HG03460 (cell line): ENCODE measurements around the gene CDH4.

ENCODE experiments used
- ATAC-seq: cut with Tn5 transposase; IDR thresholded peaks from one replicate; pipeline ENCODE4 v1.9.1; 2021; ENCODE audit not compliant: unreplicated experiment

The CDH4 gene

DNA sequence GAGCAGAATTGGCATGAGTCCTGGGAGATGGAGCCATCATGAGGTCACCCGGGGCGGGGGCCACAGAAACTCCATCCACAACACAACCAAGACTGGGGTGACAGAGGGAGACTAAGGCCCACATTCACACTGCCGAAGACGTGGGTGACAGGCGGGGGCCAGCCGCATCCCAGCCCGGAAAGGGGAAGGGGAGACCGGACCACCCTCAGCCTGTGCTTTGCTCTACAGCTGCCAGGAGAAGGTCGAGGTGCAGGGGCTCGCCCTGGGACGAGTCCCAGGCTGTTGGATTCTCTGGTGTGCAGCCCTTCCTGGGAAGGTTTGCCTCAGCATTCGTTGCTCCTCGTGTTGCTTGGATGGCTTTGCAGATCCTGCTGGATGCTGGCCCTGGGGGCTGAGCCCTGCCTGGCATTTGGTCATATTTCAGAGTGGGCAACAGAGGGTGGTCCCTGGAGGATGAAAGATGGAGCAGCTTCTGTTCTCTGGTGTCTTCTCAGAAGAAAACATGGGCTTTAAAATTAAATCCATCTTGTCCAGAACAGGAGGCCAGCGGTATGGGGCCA lies 484.8 kb downstream of the CDH4 start:
- no peak for ATAC-seq

DNA sequence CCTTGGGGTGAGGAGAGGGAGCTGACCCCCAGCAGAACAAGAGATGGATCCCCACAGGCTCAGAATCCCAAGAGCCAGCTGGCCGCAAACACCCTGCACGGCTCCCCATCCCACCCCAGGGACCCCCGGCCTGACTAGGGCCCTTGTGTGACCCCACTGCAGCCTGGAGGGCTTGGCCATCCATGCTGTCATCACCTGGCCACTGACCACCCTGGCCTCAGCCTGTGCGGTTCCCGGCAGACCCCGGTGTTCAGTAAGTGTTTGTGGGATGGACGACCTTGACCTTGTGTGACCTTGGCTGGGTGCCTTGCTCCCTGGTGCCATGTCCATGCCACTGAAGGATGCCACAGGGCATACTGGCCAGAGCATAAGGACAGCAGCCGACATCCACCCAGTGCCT lies 485.3 kb downstream of the CDH4 start:
- ATAC-seq: no peak

DNA sequence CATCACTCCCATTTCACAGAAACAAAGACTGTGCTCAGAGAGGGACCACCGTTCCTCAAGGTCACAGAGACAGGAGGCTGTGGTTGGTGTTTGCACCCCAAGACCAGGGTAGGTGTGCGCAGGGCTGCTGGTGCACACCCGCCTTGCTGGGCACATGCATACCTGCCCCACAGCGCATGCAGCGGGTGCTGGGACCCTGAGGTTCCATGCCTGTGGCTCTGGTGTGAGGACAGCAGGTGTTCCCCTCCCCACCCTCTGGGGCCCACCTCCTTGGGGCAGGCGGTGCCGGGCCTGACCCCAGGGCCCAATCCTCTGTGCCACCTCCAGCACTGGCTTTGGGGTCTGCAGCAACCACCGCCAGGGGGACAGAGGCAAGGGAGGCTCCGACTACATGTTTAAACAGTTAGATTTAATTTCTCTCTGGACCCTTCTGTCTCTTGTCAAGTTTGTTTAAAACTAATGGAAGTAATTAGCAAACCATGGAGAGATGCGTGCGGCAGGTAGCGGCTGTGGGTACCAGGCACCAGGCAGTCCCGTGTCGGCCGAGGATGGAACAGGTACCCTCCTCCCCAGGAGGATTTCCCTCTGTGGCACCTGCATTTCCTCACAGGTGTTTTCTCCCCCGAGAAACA lies 485.9 kb downstream of the CDH4 start:
- no peak for ATAC-seq

DNA sequence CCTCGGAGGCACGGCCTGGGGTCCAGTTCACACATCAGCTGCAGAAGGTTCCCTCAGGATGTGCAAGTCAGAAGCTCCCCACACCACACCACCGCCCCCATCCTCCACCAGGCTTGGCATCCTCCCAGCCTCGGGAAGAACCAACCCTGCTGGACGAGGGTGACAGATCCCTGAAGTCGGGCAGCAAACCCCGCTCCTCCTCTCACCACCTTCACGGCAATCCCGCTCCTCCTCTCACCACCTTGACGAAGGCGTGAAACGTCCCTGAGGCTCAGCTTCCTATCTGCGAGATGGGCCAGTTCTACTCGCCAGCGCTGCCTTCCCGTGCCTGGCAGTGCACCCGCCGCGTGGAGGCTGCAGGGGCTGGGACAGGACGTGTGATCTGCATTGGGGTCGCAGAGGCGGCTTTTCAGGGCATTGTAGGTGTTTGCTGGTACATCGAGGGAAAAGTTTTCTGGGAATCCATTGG lies 486.6 kb downstream of the CDH4 start:
- ATAC-seq: no peak

DNA sequence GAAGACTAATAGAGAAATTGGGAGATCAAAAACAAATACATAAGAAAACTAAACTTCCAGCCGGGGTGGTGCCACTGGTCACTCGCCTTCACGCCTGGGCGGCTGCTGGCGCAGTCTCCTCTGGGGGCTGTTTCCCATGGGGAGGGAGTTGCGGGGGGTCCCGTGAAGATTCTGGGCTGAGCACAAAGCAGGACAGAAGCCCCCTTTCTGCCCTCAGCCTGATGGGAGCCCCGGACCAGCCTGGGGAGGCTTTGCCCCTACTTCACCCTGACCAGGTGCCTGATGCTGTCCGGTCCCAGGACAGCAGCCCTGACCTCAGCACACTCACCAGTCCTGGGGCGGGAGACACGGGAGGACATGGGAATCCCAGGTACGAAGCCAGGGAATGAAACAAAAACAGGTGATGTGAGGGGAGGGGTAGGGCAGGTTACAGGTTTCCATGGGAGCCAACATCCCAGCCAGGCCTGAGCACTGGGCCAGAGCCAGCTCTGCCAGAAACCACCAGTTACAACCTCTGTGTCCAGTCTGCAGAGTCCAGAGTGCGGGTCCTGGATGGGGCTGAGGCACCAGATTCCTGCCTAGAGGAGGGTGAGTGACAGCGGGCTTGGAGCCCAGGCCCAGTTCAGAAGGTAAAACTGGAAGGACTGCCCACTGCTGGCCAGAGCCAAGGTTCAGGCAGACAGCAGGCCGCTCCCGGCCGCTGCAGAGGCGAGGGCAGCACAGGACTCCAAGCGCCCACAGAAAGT lies 487.2 kb downstream of the CDH4 start:
- no peak for ATAC-seq

DNA sequence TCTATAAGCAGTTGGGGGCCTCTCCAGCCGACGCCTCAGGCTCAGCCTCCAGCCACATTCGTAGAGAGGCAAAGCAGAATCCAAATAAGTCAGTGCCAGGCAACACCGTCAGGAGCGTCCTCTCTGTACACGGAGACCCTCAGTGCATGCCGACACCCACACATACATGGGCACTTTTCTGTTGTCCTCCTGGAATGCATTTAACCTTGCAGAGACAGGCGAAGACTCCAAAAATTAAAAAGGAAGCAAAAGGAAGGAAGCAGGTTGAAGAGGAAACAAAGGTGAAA lies 487.7 kb downstream of the CDH4 start:
- no peak for ATAC-seq

DNA sequence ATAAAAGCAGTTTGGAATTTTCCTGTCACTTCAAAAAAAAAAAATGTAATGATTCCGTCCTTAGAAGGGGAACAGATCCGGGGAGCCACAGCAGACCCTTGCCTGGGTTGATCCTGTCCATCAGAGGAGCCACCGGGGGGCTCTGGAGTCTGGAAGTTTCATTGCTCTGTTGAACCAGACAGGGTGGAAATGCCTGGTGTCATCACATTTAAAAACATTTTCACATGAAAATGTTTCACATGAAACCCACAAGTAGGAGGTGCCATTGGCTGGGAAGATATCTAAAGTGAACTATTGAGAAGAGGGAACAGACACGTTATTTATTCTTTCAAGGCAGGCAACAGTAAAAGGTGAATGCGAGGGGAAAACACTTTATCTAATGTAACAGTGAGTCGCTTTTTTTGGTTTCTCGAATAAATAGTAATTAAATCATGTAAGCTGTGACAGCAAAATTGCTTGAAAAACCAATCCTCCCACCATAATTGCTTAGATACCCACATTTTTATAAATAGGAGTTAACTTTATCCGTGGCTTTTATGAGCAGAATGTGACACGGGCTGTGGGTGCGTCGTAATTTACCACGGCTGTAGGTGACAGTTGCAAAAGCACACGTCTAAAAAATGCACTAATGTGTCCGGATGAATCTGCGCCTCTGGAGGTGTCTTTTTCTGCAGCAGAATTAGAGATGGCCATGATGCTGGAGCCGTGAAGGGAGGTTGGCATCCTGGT lies 490.2 kb downstream of the CDH4 start:
- ATAC-seq: no peak

DNA sequence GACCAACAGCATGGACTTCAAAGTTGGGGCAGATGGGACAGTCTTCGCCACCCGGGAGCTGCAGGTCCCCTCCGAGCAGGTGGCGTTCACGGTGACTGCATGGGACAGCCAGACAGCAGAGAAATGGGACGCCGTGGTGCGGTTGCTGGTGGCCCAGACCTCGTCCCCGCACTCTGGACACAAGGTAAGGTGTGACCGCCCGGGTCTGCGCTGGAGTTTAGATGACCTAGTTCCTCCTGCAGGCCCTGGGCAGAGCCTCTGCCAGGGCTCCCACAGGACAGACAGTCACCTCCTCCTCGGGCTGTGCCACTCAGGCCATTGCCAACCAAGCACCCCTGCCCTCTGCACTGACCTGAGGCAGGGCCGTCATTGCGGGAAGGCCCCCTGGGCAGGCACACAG lies 491.5 kb downstream of the CDH4 start:
- no peak for ATAC-seq

DNA sequence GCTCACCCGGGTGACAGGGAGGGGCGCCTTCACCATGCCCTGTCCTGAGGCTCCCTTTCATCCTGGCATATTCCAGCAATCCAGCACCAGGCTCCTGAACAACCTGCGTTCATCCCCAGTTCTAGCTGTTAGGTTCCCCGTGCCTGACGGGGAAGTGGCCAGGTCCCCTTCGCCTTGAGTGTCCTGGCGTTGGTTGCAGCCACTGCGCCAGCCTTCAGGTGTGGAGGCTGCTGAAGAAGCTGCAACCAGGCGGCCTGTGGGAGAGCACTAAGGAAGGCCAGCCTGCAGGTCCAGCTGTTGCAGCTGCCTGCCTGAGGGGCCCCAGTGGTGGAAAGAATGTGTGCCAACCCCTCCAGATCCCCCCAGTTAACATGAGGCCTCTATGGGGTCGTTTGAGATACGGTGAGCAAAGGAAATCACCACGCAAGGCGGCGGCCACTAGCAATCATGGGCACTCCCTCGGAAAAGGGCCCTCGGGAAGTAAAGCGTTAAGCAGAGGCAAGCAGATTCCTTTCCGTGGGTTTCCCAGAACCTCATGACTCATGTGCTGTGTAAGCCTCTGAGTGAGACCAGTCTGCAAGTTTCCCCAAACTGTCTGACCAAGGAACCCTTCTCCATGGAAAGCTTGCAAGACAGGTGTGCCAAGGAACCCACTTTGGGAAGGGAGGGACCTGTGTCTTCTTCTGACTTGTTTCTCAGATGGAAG lies 492.8 kb downstream of the CDH4 start:
- no peak for ATAC-seq

DNA sequence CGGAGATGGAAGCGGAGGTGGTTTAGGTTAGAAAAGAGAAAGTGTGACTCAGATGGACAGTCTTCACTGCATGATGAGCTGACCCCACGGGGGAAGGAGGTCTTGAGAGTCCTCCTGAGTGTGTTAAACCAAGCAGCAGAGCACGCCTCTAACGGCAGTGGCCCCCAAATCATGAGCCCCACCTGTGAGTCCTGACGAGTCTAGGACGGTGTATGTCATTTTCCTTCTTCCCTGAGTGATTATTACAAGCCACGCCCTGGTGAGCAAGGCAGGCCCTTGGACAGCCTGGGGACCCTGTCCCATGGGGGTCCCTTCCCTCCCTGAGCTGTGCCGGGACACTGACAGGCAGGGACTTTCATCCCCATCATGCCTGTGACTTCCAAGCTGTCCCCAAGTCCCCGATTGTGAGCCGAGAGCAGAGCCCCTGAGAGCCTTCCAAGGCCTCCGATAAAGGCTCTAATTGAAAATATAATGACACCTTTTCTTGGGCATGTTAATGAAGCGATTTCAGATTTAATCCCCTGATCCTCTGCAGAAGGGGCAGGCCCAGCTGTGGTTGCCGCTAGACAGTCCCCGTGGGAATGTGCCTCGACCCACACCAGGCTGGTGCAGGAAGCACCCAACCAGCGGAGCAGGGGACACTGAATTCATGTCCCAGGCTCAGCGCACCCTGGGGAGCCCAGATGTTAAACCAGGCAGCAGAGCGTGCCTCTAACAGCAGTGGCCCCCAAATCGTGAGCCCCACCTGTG lies 493.5 kb downstream of the CDH4 start:
- no peak for ATAC-seq

DNA sequence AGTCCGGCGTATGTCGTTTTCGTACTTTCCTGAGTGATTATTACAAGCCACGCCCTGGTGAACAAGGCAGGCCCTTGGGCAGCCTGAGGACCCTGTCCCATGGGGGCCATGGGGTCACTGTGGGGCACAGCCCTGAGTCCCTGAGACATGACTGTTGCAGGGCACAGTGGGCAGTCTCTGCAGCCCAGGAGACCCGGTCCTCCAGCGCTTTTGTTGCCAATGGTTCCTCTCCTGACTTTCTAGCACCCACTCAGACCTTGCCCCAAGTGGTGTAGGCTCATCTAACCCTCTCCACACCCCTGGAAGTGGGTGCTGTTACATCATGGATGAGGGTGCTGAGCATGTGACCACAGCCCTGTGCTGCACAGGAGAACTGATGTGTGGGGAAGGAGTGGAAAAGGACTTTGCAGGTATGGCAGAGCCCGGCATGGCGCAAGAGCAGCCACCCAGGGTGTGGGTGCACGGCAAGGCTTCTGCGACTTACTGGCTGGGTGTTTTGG lies 494.1 kb downstream of the CDH4 start:
- no peak for ATAC-seq

DNA sequence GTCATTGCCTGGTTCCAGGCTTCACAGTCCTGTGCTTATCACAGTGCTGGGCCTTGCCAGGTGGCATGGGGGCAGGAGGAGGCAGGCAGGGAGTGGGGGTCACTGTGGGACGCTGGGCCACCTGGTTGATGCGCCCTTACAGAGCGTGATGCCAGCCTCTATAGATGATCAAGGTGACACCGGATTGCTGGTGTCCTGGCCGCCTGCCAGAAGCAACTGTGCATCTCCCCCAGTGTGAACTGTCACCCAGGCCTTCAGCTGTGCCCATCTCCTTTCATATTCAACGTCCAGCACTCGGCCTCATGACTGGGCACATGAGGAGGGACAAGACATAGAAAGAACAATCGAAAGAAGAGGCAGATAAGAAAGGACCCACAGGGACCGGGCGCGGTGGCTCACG lies 494.7 kb downstream of the CDH4 start:
- no peak for ATAC-seq

DNA sequence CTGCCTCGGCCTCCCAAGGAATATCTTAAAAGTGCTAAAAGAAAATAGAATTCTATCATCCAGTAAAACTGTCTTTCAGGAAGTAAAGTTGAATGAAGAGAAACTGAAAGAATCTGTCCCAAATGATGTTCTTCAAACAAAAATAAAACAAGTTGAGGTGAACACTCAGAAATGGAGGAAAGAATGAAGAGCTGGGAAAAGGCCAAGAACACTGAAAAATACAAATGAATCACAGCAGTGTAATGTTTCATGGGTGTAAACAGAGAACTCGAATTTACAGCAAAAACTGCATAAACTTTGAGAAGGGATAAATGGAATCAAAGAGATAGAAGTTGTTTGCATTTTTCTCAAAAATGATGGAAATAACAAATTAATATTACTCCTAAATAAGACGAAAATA lies 496.3 kb downstream of the CDH4 start:
- ATAC-seq: no peak

DNA sequence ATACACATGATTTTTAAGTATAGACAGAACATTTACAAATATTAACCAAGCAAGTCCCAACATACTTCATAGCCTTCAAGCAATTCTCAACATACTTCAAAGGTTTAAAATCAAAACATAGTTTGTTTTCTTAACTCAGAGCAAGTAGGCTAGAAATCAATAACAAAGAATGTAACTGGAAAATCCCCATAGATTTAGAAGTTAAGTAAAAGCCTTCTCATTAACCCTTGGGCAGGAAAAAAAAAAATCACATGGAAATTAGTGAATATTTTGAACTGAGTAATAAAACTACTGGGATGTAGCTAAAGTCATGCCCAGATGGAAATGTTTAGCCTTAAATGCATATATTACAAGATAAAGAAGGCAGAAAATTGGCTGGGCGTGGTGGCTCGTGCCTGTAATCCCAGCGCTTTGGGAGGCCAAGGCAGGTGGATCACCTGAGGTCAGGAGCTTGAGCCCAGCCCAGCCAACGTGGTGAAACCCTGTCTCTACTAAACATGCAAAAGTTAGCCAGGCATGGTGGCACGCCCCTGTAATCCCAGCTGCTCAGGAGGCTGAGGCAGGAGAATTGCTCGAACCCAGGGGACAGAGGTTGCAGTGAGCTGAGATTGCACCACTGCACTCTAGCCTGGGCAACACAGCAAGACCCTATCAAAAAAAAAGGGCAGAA lies 497.5 kb downstream of the CDH4 start:
- no peak for ATAC-seq

DNA sequence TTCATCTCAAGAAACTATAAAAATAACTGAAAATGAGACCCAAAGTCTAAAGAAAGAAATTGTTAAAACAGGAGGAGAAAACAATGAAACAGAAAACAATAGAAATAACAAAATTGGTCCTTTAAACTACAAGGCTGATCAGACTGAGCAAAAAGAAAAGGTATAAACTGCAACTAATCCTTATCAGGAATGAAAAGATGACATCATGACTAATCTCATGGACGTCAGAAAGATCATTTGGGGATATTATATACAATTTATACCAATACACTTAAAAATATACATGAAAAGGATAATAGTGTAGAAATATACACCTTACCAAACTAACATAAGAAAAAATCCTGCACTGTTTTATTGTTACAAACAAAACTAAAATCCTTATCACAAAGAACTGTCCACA lies 498.0 kb downstream of the CDH4 start:
- ATAC-seq: no peak

DNA sequence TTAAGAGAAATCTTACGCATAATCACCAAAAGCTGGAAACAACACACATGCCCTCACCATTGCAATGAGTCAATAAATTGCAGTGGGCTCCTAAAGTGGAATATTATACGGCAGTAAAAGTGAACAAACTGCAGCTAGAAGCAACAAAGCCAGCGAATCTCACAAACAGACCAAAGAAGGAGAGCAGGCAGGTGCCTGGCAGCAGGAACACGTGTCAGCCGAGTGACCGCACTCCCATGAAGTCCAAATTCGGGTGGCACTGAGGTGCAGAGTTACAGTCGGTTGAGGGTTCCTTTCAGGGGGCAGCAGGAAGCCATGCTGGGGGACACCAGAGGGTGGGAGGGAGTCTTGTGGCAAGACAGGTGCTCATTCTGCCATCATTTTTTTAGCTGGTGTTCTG lies 500.5 kb downstream of the CDH4 start:
- ATAC-seq: no peak

DNA sequence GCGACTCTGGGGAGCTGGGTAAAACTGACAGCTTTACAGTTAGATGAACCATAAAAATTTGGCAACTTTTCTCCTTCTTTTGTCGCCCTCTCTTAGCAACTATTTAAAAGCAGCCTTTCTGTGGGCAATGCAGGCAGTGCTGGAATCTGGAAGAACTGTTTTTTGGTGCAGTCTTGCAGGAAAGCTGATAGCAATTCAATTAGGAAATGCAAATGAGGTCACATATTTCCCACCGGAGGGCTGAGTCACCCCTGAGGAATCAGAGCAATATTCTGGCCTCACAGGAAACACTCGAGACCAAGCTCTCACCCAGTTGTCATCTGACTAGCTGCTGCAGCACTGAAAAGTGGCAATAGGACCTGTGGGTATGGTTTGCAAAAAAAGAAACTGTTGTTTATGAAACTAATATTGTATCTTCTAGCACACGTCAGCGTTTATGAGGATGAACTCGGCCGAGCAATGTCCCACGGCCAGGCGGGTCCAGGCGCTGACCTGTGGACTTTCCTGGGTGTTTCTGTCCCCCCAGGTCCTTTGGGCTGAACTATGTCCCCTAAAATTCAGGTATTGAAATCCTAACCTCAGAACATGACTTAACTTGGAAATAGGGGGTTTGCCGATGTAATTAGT lies 501.4 kb downstream of the CDH4 start:
- ATAC-seq: no peak

DNA sequence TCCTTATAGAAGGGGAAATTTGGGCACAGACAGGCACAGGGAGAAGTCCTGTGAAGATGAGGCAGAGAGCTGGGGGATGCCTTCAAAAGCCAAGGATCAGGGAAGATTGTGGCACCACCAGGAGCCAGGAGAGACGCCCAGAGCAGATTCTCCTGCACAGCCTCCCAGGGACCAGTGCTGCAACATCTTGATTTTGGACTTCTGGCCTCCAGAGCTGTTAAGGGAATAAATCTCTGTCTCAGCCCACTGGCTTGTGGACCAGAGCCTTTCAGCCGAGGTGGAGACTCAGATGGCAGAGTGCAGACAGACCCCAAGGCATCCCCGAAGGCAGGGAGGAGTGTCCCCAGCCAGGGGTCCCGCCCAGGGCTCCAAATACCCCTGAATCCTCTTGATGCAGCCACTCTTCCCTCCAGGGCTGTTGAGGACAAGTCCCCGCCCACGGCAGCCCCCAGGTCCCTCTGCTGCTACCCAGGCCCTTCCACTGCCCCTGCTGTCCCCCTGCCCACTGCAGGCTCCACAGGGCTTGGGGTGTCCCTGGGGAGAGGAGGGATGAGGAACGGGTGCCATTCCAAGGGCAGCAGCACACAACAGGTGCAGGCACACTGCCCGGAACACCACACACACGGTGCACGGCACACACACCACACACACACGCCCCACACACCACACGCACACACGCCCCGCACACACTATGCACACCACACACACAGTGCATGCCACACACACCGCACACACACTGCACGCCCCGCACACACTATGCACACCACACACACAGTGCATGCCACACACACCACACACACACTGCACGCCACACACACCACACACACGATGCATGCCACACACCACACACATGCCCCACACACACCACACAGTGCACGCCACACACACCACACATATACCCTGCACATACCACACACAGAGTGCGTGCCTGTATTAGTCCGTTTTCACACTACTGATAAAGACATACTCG lies 502.2 kb downstream of the CDH4 start:
- ATAC-seq: no peak
